Erythroblast (primary cell): ENCODE measurements around the gene CPNE2.

ENCODE experiments used
- GATA1 ChIP-seq: IDR thresholded peaks from 2 replicates; pipeline ENCODE4 v1.6.1; 2011; ENCODE audit warnings: low read depth, mild to moderate bottlenecking, control low read depth, low read length, moderate library complexity
- POLR2A ChIP-seq: IDR thresholded peaks from 2 replicates; pipeline ENCODE4 v1.6.1; 2011; ENCODE audit warnings: mild to moderate bottlenecking, low read length

- TF ChIP-seq POLR2A (no peak), GATA1 (no peak)
These were observed 31.7 kb downstream of the CPNE2 start for GRCh38 chr16:57123974-57124674.
